PC-3 (cell line): ENCODE results near the gene GSX1. TPM values are rescaled to one million over a fixed set of nuclear protein-coding genes. Genes with fewer than 3 reads are reported as not detected.

Source experiments
- ATAC-seq: fragments of 200-7000 bp; cut with Tn5 transposase; 2 replicates; pipeline ENCODE4 v1.9.1; 2020; ENCODE audit warnings: mild to moderate bottlenecking, moderate library complexity
- BruUV-seq: library from RNA; stranded (reverse); fragments of 400-500 nt; replicated peaks from 2 replicates; lab custom pipeline; 2021; lab: Mats Ljungman, UMichigan
- CTCF ChIA-PET: fragments of 300-600 bp; sonication (Branson Sonifier 250); formaldehyde crosslinking; loops from one replicate; lab custom pipeline; 2022; ENCODE audit warnings: antibody characterized with exemption; lab: Charles Lee
- POLR2A ChIA-PET: fragments of 300-600 bp; sonication (Branson Sonifier 250); formaldehyde crosslinking; loops from one replicate; lab custom pipeline; 2022; ENCODE audit warnings: antibody characterized with exemption; ENCODE audit not compliant: unreplicated experiment; lab: Charles Lee
- DNase-seq: peaks from one replicate; pipeline ENCODE4 v3.0.0-alpha.2; 2015
- H2AFZ ChIP-seq: fragments of 300-600 bp; sonication (generic); 2 replicates; pipeline ENCODE4 v1.6.0; 2016; ENCODE audit warnings: antibody characterized with exemption, low read length
- H3F3A ChIP-seq: fragments of 300-600 bp; sonication (generic); one replicate; pipeline ENCODE4 v1.6.0; 2017; ENCODE audit warnings: antibody characterized with exemption, low read length, control low read depth, mild to moderate bottlenecking; ENCODE audit not compliant: unreplicated experiment
- H3K27ac ChIP-seq: fragments of 300-600 bp; sonication (generic); 2 replicates; pipeline ENCODE4 v1.5.1; 2016; ENCODE audit warnings: mild to moderate bottlenecking, low read length
- H3K27me3 ChIP-seq: fragments of 300-600 bp; sonication (generic); 2 replicates; pipeline ENCODE4 v1.6.1; 2016; ENCODE audit warnings: low read length, mixed read lengths
- H3K36me3 ChIP-seq: fragments of 300-600 bp; sonication (generic); 2 replicates; pipeline ENCODE4 v1.6.1; 2016; ENCODE audit warnings: low read depth, mixed run types, low read length, mixed read lengths
- H3K4me1 ChIP-seq: fragments of 300-600 bp; sonication (generic); 2 replicates; pipeline ENCODE4 v1.5.1; 2016; ENCODE audit warnings: low read length; ENCODE audit not compliant: insufficient read depth
- H3K4me2 ChIP-seq: fragments of 300-600 bp; sonication (generic); 2 replicates; pipeline ENCODE4 v1.6.0; 2016; ENCODE audit warnings: low read length
- H3K4me3 ChIP-seq: fragments of 300-600 bp; sonication (generic); 2 replicates; pipeline ENCODE4 v1.5.1; 2016; ENCODE audit warnings: mild to moderate bottlenecking, low read length, mixed read lengths
- H3K79me2 ChIP-seq: fragments of 300-600 bp; sonication (generic); 2 replicates; pipeline ENCODE4 v1.6.1; 2017; ENCODE audit warnings: low read length, mixed read lengths
- H3K9ac ChIP-seq: fragments of 300-600 bp; sonication (generic); 2 replicates; pipeline ENCODE4 v1.6.0; 2016; ENCODE audit warnings: mild to moderate bottlenecking, low read length
- H3K9me2 ChIP-seq: fragments of 300-600 bp; sonication (generic); replicated peaks from 2 replicates; pipeline ENCODE4 v1.6.1; 2016; ENCODE audit warnings: mixed run types, low read length, mixed read lengths
- H3K9me3 ChIP-seq: fragments of 300-600 bp; sonication (generic); 2 replicates; pipeline ENCODE4 v1.6.1; 2016; ENCODE audit warnings: low read length, mixed read lengths
- H4K20me1 ChIP-seq: fragments of 300-600 bp; sonication (generic); 2 replicates; pipeline ENCODE4 v1.6.1; 2016; ENCODE audit warnings: low read length, mixed read lengths
- CTCF ChIP-seq: fragments of 300-600 bp; sonication (generic); conservative IDR thresholded peaks from 2 replicates; pipeline ENCODE4 v1.5.1; 2017; ENCODE audit warnings: antibody characterized with exemption, low read depth, mild to moderate bottlenecking, low read length
- EZH2 ChIP-seq: fragments of 300-600 bp; sonication (generic); IDR thresholded peaks from one replicate; pipeline ENCODE4 v1.6.1; 2017; ENCODE audit warnings: antibody characterized with exemption, mild to moderate bottlenecking, low read length; ENCODE audit not compliant: unreplicated experiment
- EZH2phosphoT487 ChIP-seq: fragments of 300-600 bp; sonication (generic); IDR thresholded peaks from 2 replicates; pipeline ENCODE4 v1.6.1; 2018; ENCODE audit warnings: mild to moderate bottlenecking, antibody characterized with exemption, low read length, borderline replicate concordance
- intact Hi-C: fragments of 100-400 bp; cut with micrococcal nuclease; formaldehyde crosslinking; loops from 2 replicates; pipeline ENCODE4 v1.9.0; 2023
- total RNA-seq: library from RNA; depleted of rRNA; stranded (reverse); fragments of >200 nt; gene quantifications from 2 replicates; pipeline ENCODE4 v1.2.3, GENCODE V29; 2014

Gene GSX1
- total RNA-seq, 1 experiment from 2014 or later, result not detected

- Histone ChIP-seq H3K4me2 (no peak overlapping the region), H2AFZ (no peak overlapping the region), H3K9me2 (no peaks in the 10 kb centered on the region), H3K9me3 (no peaks in the 10 kb centered on the region), H3K9ac (no peak overlapping the region), H4K20me1 (no peaks in the 10 kb centered on the region), H3K27ac (no peak overlapping the region), H3K4me1 (no peaks in the 10 kb centered on the region), H3K27me3 (peaks cover 48% of the 10 kb centered on the region), H3K79me2 (no peaks in the 10 kb centered on the region), H3K4me3 (no peak overlapping the region), H3K36me3 (no peaks in the 10 kb centered on the region), H3F3A (no peaks in the 10 kb centered on the region)
- POLR2A ChIA-PET, result no interaction called here
- CTCF ChIA-PET, result no interaction called here
- no peak for TF ChIP-seq EZH2
- no peak for TF ChIP-seq EZH2phosphoT487
- no peak for TF ChIP-seq CTCF
- intact Hi-C loops, result no loop called here
- no peak for DNase-seq
- BruUV-seq, result no TSS peak
- no peak for ATAC-seq
Observed at GRCh38 chr13:27789495-27790303, 2.6 kb upstream of the GSX1 start.

GRCh38 chr13:27790523-27790922, 1.8 kb upstream of the GSX1 start:
- Histone ChIP-seq H3K4me1 (no peaks in the 10 kb centered on the region), H3K4me2 (peak overlapping the region; percentile 71; the same call in 1 of the 2 replicates), H3K9me2 (no peaks in the 10 kb centered on the region), H3K79me2 (no peaks in the 10 kb centered on the region), H3K9ac (no peak overlapping the region), H3K27ac (no peak overlapping the region), H3K9me3 (no peaks in the 10 kb centered on the region), H3K27me3 (peaks cover 56% of the 10 kb centered on the region), H3K4me3 (peak overlapping the region; percentile 53; the same call in 1 of the 2 replicates), H3K36me3 (no peaks in the 10 kb centered on the region), H3F3A (no peaks in the 10 kb centered on the region), H2AFZ (no peak overlapping the region), H4K20me1 (no peaks in the 10 kb centered on the region)
- intact Hi-C loops, result no loop called here
- no TSS peak for BruUV-seq
- ATAC-seq, result no peak
- no peak for DNase-seq
- POLR2A ChIA-PET, result no interaction called here
- CTCF ChIA-PET, result no interaction called here
- TF ChIP-seq CTCF (no peak), EZH2 (no peak)

GRCh38 chr13:27791146-27791900, 960 bp upstream of the GSX1 start:
- ChIA-PET POLR2A (no interaction called here), CTCF (no interaction called here)
- no peak overlapping the region for H2AFZ ChIP-seq
- no peaks in the 10 kb centered on the region for H3K9me2 ChIP-seq
- H3K4me2 ChIP-seq, result peak overlapping the region; percentile 71
- H3K4me1 ChIP-seq, result no peaks in the 10 kb centered on the region
- H3K36me3 ChIP-seq, result no peaks in the 10 kb centered on the region
- no TSS peak for BruUV-seq
- DNase-seq (no peak), ATAC-seq (no peak)
- H3K27me3 ChIP-seq, result peaks cover 64% of the 10 kb centered on the region
- no peaks in the 10 kb centered on the region for H3K79me2 ChIP-seq
- TF ChIP-seq EZH2phosphoT487, result no peak
- TF ChIP-seq EZH2, result no peak
- TF ChIP-seq CTCF, result no peak
- H3F3A ChIP-seq, result no peaks in the 10 kb centered on the region
- no peaks in the 10 kb centered on the region for H4K20me1 ChIP-seq
- no peak overlapping the region for H3K9ac ChIP-seq
- H3K9me3 ChIP-seq, result no peaks in the 10 kb centered on the region
- no peak overlapping the region for H3K27ac ChIP-seq
- intact Hi-C loops, result no loop called here
- H3K4me3 ChIP-seq, result peak overlapping the region; percentile 53
